H9 (cell line): ENCODE results near the gene SLC27A6. TPM values are rescaled to one million over a fixed set of nuclear protein-coding genes. Genes with fewer than 3 reads are reported as not detected.

ENCODE experiments used
- DNase-seq: peaks from one replicate; pipeline ENCODE4 v3.0.0-alpha.2; 2017
- H2AFZ ChIP-seq: one replicate; pipeline ENCODE4 v1.6.1; 2013; ENCODE audit warnings: mild to moderate bottlenecking, low read length, control low read depth, moderate library complexity
- H2AK5ac ChIP-seq: 2 replicates; pipeline ENCODE4 v1.6.1; 2013; ENCODE audit warnings: low read length, control low read depth, mixed read lengths; ENCODE audit not compliant: insufficient read length
- H2BK120ac ChIP-seq: one replicate; pipeline ENCODE4 v1.6.1; 2013; ENCODE audit warnings: low read depth, mild to moderate bottlenecking, low read length, control low read depth, inconsistent platforms; ENCODE audit not compliant: poor library complexity, severe bottlenecking
- H2BK12ac ChIP-seq: 2 replicates; pipeline ENCODE4 v1.6.1; 2013; ENCODE audit warnings: low read length, control low read depth, mixed read lengths, low read depth; ENCODE audit not compliant: insufficient read length
- H2BK15ac ChIP-seq: 2 replicates; pipeline ENCODE4 v1.6.1; 2013; ENCODE audit warnings: low read depth, low read length, control low read depth
- H2BK20ac ChIP-seq: one replicate; pipeline ENCODE4 v1.6.1; 2013; ENCODE audit warnings: low read depth, mild to moderate bottlenecking, low read length, control low read depth, inconsistent platforms; ENCODE audit not compliant: poor library complexity, severe bottlenecking
- H2BK5ac ChIP-seq: 2 replicates; pipeline ENCODE4 v1.6.1; 2013; ENCODE audit warnings: low read length, control low read depth, mixed read lengths; ENCODE audit not compliant: insufficient read length
- H3K14ac ChIP-seq: 2 replicates; pipeline ENCODE4 v1.6.1; 2013; ENCODE audit warnings: low read length, control low read depth; ENCODE audit not compliant: insufficient read depth
- H3K18ac ChIP-seq: 2 replicates; pipeline ENCODE4 v1.6.1; 2013; ENCODE audit warnings: low read depth, mild to moderate bottlenecking, mixed read lengths, low read length, control low read depth; ENCODE audit not compliant: insufficient read length
- H3K23ac ChIP-seq: 2 replicates; pipeline ENCODE4 v1.6.1; 2013; ENCODE audit warnings: low read length, control low read depth, mixed read lengths, low read depth; ENCODE audit not compliant: insufficient read length
- H3K23me2 ChIP-seq: 2 replicates; pipeline ENCODE4 v1.6.1; 2013; ENCODE audit warnings: low read depth, mild to moderate bottlenecking, mixed read lengths, low read length, control low read depth; ENCODE audit not compliant: insufficient read length, poor library complexity, severe bottlenecking
- H3K27ac ChIP-seq: 2 replicates; pipeline ENCODE4 v1.5.1; 2013; ENCODE audit warnings: low read length, control low read depth, mixed read lengths, low read depth; ENCODE audit not compliant: insufficient read length
- H3K27me3 ChIP-seq: 2 replicates; pipeline ENCODE4 v1.6.1; 2013; ENCODE audit warnings: low read length, control low read depth, inconsistent platforms; ENCODE audit not compliant: insufficient read depth
- H3K4ac ChIP-seq: 2 replicates; pipeline ENCODE4 v1.6.1; 2013; ENCODE audit warnings: low read depth, mild to moderate bottlenecking, control low read depth, inconsistent platforms, low read length, moderate library complexity
- H3K4me1 ChIP-seq: 2 replicates; pipeline ENCODE4 v1.6.1; 2013; ENCODE audit warnings: low read length, control low read depth, inconsistent platforms; ENCODE audit not compliant: insufficient read depth
- H3K4me2 ChIP-seq: 2 replicates; pipeline ENCODE4 v1.6.1; 2013; ENCODE audit warnings: low read length, control low read depth, mixed read lengths; ENCODE audit not compliant: insufficient read length, insufficient read depth
- H3K56ac ChIP-seq: 2 replicates; pipeline ENCODE4 v1.6.1; 2013; ENCODE audit warnings: low read depth, mild to moderate bottlenecking, mixed read lengths, low read length, control low read depth; ENCODE audit not compliant: insufficient read length
- H3K79me1 ChIP-seq: 2 replicates; pipeline ENCODE4 v1.6.1; 2013; ENCODE audit warnings: low read depth, mild to moderate bottlenecking, moderate library complexity, low read length, control low read depth, inconsistent platforms; ENCODE audit not compliant: insufficient read depth, poor library complexity, severe bottlenecking
- H3K79me2 ChIP-seq: 2 replicates; pipeline ENCODE4 v1.6.1; 2013; ENCODE audit warnings: low read length, control low read depth, inconsistent platforms; ENCODE audit not compliant: insufficient read depth
- H3K9ac ChIP-seq: 2 replicates; pipeline ENCODE4 v1.6.1; 2013; ENCODE audit warnings: low read length, control low read depth, mixed read lengths; ENCODE audit not compliant: insufficient read length; ENCODE audit errors: extremely low read depth
- H3K9me3 ChIP-seq: one replicate; pipeline ENCODE4 v1.6.1; 2013; ENCODE audit warnings: low read depth, low read length, inconsistent platforms; ENCODE audit not compliant: control insufficient read depth
- H3T11ph ChIP-seq: one replicate; pipeline ENCODE4 v1.6.1; 2013; ENCODE audit warnings: mild to moderate bottlenecking, low read length, control low read depth, inconsistent platforms
- H4K20me1 ChIP-seq: one replicate; pipeline ENCODE4 v1.6.1; 2013; ENCODE audit not compliant: control insufficient read depth, insufficient read length, insufficient read depth
- H4K5ac ChIP-seq: 2 replicates; pipeline ENCODE4 v1.6.1; 2013; ENCODE audit warnings: low read depth, mild to moderate bottlenecking, mixed read lengths, low read length, control low read depth; ENCODE audit not compliant: insufficient read length
- H4K8ac ChIP-seq: replicated peaks from 2 replicates; pipeline ENCODE4 v1.6.1; 2013; ENCODE audit warnings: low read length, control low read depth, mixed read lengths, low read depth; ENCODE audit not compliant: insufficient read length
- H4K91ac ChIP-seq: 2 replicates; pipeline ENCODE4 v1.6.1; 2013; ENCODE audit warnings: low read depth, mild to moderate bottlenecking, moderate library complexity, mixed read lengths, low read length, control low read depth; ENCODE audit not compliant: insufficient read length
- H3K27ac Mint-ChIP-seq, 3 experiments: 2 replicates in 2 of 3; 3 replicates in 1 of 3; pipeline ENCODE4 v1.8.0; 2020 to 2021; ENCODE audit warnings: mixed read lengths in 3 of 3, mild to moderate bottlenecking in 1 of 3, moderate library complexity in 1 of 3
- H3K27me3 Mint-ChIP-seq: 2 replicates; pipeline ENCODE4 v1.8.0; 2021; ENCODE audit warnings: low read depth, mild to moderate bottlenecking, moderate library complexity, mixed read lengths
- H3K36me3 Mint-ChIP-seq, 3 experiments: 2 replicates in 2 of 3; 3 replicates in 1 of 3; pipeline ENCODE4 v1.8.0; 2020 to 2021; ENCODE audit warnings: low read depth in 3 of 3, mixed read lengths in 3 of 3; ENCODE audit not compliant: insufficient read depth in 1 of 3
- H3K4me1 Mint-ChIP-seq, 2 experiments: 2 replicates each; pipeline ENCODE4 v1.8.0; 2020; ENCODE audit warnings: mixed read lengths in 2 of 2
- H3K4me3 Mint-ChIP-seq, 2 experiments: 2 replicates in 1 of 2; 3 replicates in 1 of 2; pipeline ENCODE4 v1.8.0; 2020 to 2021; ENCODE audit warnings: mild to moderate bottlenecking in 2 of 2, mixed read lengths in 2 of 2, moderate library complexity in 1 of 2
- H3K9me3 Mint-ChIP-seq, 2 experiments: 2 replicates in 1 of 2; 3 replicates in 1 of 2; pipeline ENCODE4 v1.8.0; 2020; ENCODE audit warnings: mild to moderate bottlenecking in 2 of 2, mixed read lengths in 2 of 2, moderate library complexity in 1 of 2
- WGBS: extraction: QIAGEN DNeasy Blood & Tissue Kit; methylation state at CpG from one replicate; pipeline ENCODE4 v1.1.7; 2013; ENCODE audit warnings: missing lambda C conversion rate, low lambda C conversion rate, mixed read lengths; ENCODE audit not compliant: insufficient read length; ENCODE audit errors: extremely low coverage; 5-methylcytosine and 5-hydroxymethylcytosine counted together
- total RNA-seq: library from RNA; stranded (reverse); gene quantifications from 2 replicates; pipeline ENCODE4 v1.2.1, GENCODE V29; 2021
- TF ChIP-seq, protein P1 (sequence below): fragments of 200-600 bp; sonication (generic); conservative IDR thresholded peaks from 3 replicates; pipeline ENCODE4 v1.8.0; 2021; ENCODE audit warnings: antibody characterized with exemption, mild to moderate bottlenecking

SLC27A6 gene
- total RNA-seq, 1 experiment from 2014 or later = 3.0 TPM

DNA sequence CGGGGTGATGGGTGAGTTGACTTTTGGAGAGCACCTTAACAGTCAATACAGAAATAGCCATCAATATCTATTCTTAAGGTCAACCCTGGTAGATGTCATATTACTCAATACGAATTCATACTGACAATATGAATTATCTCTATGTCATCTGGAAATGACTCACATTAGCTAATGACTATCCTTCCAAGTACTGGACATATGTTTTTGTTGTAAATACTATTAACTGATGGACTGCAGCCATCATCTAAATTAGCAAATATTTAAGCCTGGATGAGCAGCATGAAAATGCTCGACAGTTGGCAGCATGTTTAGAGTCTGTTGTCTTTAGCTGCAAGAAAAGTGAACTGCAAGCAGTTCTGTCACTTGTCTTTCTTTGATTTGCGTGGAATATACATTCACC is 109.6 kb downstream of the SLC27A6 start:
- WGBS = no CpG with 5 or more reads among the region's 4 CpGs
- no peak overlapping the region for H3K56ac ChIP-seq
- DNase-seq = no peak
- H2BK20ac ChIP-seq = no peak overlapping the region
- Mint-ChIP-seq H3K27me3 (no peaks in the 10 kb centered on the region), H3K27ac (no peak overlapping the region), H3K9me3 (no peaks in the 10 kb centered on the region), H3K4me3 (no peak overlapping the region), H3K4me1 (no peaks in the 10 kb centered on the region), H3K36me3 (no peaks in the 10 kb centered on the region)
- no peak overlapping the region for H3K14ac ChIP-seq
- no peak overlapping the region for H2AK5ac ChIP-seq
- H3K4me2 ChIP-seq = no peak overlapping the region
- no peak overlapping the region for H2BK5ac ChIP-seq
- H3K79me1 ChIP-seq = no peaks in the 10 kb centered on the region
- no peak overlapping the region for H3T11ph ChIP-seq
- no peaks in the 10 kb centered on the region for H3K9me3 ChIP-seq
- H4K20me1 ChIP-seq = no peaks in the 10 kb centered on the region
- H3K27me3 ChIP-seq = no peaks in the 10 kb centered on the region
- no peak overlapping the region for H2BK15ac ChIP-seq
- H3K23ac ChIP-seq = no peak overlapping the region
- H3K9ac ChIP-seq = no peak overlapping the region
- no peak overlapping the region for H3K4ac ChIP-seq
- TF ChIP-seq, protein P1, sequence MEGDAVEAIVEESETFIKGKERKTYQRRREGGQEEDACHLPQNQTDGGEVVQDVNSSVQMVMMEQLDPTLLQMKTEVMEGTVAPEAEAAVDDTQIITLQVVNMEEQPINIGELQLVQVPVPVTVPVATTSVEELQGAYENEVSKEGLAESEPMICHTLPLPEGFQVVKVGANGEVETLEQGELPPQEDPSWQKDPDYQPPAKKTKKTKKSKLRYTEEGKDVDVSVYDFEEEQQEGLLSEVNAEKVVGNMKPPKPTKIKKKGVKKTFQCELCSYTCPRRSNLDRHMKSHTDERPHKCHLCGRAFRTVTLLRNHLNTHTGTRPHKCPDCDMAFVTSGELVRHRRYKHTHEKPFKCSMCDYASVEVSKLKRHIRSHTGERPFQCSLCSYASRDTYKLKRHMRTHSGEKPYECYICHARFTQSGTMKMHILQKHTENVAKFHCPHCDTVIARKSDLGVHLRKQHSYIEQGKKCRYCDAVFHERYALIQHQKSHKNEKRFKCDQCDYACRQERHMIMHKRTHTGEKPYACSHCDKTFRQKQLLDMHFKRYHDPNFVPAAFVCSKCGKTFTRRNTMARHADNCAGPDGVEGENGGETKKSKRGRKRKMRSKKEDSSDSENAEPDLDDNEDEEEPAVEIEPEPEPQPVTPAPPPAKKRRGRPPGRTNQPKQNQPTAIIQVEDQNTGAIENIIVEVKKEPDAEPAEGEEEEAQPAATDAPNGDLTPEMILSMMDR = no peak
- no peak overlapping the region for H4K8ac ChIP-seq
- no peak overlapping the region for H2AFZ ChIP-seq
- no peak overlapping the region for H2BK12ac ChIP-seq
- H4K91ac ChIP-seq = no peak overlapping the region
- H3K18ac ChIP-seq = no peak overlapping the region
- no peaks in the 10 kb centered on the region for H3K23me2 ChIP-seq
- H3K27ac ChIP-seq = no peak overlapping the region
- no peaks in the 10 kb centered on the region for H3K4me1 ChIP-seq
- no peak overlapping the region for H4K5ac ChIP-seq
- H3K79me2 ChIP-seq = no peaks in the 10 kb centered on the region
- H2BK120ac ChIP-seq = no peak overlapping the region
